Measurements from ENCODE around the gene MAPK14. TPM values are rescaled to one million over a fixed set of nuclear protein-coding genes. Genes with fewer than 3 reads are reported as not detected.
"Not testable (repeated sequence)": the region's sequence is repeated elsewhere in the genome, so short reads cannot be mapped to it uniquely, and the experiment has no call there.

Gene MAPK14
- total RNA-seq, 1 experiment from 2014 or later = 60.4 TPM

GRCh38 chr6:36122495-36123269 lies 95.1 kb downstream of the MAPK14 start:
- ChIA-PET CTCF (interaction anchor here (0.6 kb wide), 1 partner anchor 892 kb away, joined by 3 read pairs; no protein-coding TSS in a partner anchor), POLR2A (ENCODE audit: unreplicated experiment) (no interaction called here)
- DNase-seq = no peak
- BruUV-seq (replicated peaks) = no TSS peak
- H3K36me3 ChIP-seq (ENCODE audit: low read depth) = no peaks in the 10 kb centered on the region
- peaks cover 69% of the 10 kb centered on the region for H3F3A ChIP-seq (ENCODE audit: insufficient read depth, low read depth)
- no peaks in the 10 kb centered on the region; the same call in 1 of the 2 replicates for H3K9me2 ChIP-seq (ENCODE audit: insufficient read depth)
- H3K79me2 ChIP-seq (ENCODE audit: low read depth) = no peaks in the 10 kb centered on the region
- H3K4me2 ChIP-seq = no peak overlapping the region
- no peaks in the 10 kb centered on the region for H3K9me3 ChIP-seq (ENCODE audit: insufficient read depth, low read depth)
- H3K27ac ChIP-seq = no peak overlapping the region
- peaks cover 84% of the 10 kb centered on the region for H3K4me1 ChIP-seq (replicated peaks; ENCODE audit: insufficient read depth)
- intact Hi-C loops (cut with micrococcal nuclease; ENCODE audit: unreplicated experiment) = loop anchor here (5.0 kb wide), 1 partner anchor 180 kb away; no protein-coding TSS in a partner anchor
- no peak overlapping the region for H2AFZ ChIP-seq
- H4K20me1 ChIP-seq (ENCODE audit: insufficient read depth) = no peaks in the 10 kb centered on the region
- no peak overlapping the region for H3K4me3 ChIP-seq
- TF ChIP-seq EZH2 (IDR thresholded peaks at IDR 0.05; ENCODE audit: low read depth) = no peak
- no peak for TF ChIP-seq CTCF (conservative IDR thresholded peaks at IDR 0.05)
- no peaks in the 10 kb centered on the region for H3K27me3 ChIP-seq (ENCODE audit: insufficient read depth, low read depth)

DNA sequence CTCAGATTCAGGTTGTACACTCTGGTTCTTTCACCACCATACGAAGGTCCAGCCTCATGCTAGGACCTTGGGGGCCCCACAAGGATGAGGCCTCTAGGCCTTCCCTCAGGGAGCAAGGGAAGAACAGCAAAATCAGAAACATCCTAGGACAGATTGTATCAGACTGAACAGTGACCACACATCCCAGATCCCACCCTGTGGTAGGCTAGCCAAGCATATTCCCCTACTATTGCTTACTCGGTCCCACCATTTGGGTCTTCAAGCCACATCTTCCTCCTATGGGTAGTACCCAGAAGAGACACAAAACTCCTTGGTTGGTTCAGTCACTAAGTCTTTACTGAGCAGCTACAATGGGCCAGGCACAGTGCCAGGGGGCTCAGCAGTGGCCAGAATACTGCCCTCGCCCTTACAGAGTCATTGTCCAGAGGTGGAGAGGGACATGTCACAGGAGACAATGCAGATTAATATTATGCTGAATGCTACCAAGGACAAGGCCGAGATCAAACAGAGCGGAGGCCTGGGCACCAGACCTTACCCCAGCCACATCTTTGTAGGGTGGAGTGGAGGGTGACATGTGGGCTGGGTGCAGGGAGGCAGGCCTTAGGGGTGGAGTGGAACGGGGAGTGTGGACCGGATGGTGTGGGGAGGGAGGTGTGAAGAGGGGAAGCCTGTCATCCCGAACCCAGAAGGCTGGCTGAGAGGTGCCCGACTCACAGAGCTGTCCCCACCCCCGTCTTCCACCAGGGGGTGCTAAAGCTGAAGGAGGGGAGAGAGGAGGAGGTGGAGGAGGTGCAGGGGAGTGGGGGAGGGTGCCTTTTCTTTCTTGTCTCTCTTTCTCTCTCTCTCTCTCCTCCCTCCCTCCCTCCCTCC lies 95.9 kb downstream of the MAPK14 start:
- Histone ChIP-seq H3K36me3 (ENCODE audit: low read depth) (no peaks in the 10 kb centered on the region), H2AFZ (no peak overlapping the region), H3K9me3 (ENCODE audit: insufficient read depth, low read depth) (no peaks in the 10 kb centered on the region), H3K4me1 (replicated peaks; ENCODE audit: insufficient read depth) (peaks cover 84% of the 10 kb centered on the region), H3K4me2 (no peak overlapping the region), H3F3A (ENCODE audit: insufficient read depth, low read depth) (peaks cover 70% of the 10 kb centered on the region), H3K27ac (no peak overlapping the region), H3K27me3 (ENCODE audit: insufficient read depth, low read depth) (no peaks in the 10 kb centered on the region), H3K79me2 (ENCODE audit: low read depth) (peaks cover 7% of the 10 kb centered on the region), H3K4me3 (no peak overlapping the region), H3K9me2 (ENCODE audit: insufficient read depth) (no peaks in the 10 kb centered on the region), H4K20me1 (ENCODE audit: insufficient read depth) (no peaks in the 10 kb centered on the region)
- intact Hi-C loops (cut with micrococcal nuclease; ENCODE audit: unreplicated experiment) = loop anchor here (5.0 kb wide), 1 partner anchor 179 kb away; no protein-coding TSS in a partner anchor
- BruUV-seq (replicated peaks) = no TSS peak
- ChIA-PET CTCF (interaction anchor here (0.5 to 0.7 kb wide), 3 partner anchors 177 to 1024 kb away, joined by 3 read pairs; no protein-coding TSS in a partner anchor), POLR2A (ENCODE audit: unreplicated experiment) (no interaction called here)
- TF ChIP-seq CTCF (conservative IDR thresholded peaks at IDR 0.05) (peak; percentile 77), EZH2 (IDR thresholded peaks at IDR 0.05; ENCODE audit: low read depth) (no peak)
- peak; percentile 48 to 75 for DNase-seq

DNA sequence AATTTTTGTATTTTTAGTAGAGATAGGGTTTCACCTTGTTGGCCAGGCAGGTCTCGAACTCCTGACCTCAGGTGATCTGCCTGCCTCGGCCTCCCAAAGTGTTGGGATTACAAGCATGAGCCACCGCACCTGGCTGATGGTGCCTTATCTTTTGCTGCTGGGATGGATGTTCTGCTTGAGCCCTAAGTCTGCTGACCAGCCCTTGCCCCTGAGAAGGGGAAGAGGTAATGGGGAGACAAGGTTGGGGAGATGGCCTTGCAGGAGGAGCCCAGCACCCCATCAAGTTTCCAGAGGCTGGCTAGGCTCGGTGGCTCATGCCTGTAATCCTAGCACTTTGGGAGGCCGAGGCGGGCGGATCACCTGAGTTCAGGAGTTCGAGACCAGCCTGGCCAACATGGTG lies 96.7 kb downstream of the MAPK14 start:
- DNase-seq; H3K4me2 ChIP-seq; H2AFZ ChIP-seq; H3K4me3 ChIP-seq; H3K9me2 ChIP-seq (ENCODE audit: insufficient read depth); H3K9me3 ChIP-seq (ENCODE audit: insufficient read depth, low read depth); BruUV-seq (replicated peaks); H3K27ac ChIP-seq; H3K36me3 ChIP-seq (ENCODE audit: low read depth); H4K20me1 ChIP-seq (ENCODE audit: insufficient read depth); H3K27me3 ChIP-seq (ENCODE audit: insufficient read depth, low read depth); POLR2A ChIA-PET (ENCODE audit: unreplicated experiment): not testable (repeated sequence)
- intact Hi-C loops (cut with micrococcal nuclease; ENCODE audit: unreplicated experiment) = loop anchor here (5.0 kb wide), 1 partner anchor 178 kb away; no protein-coding TSS in a partner anchor
- Histone ChIP-seq H3F3A (ENCODE audit: insufficient read depth, low read depth) (peaks cover 72% of the 10 kb centered on the region), H3K79me2 (ENCODE audit: low read depth) (peaks cover 16% of the 10 kb centered on the region), H3K4me1 (replicated peaks; ENCODE audit: insufficient read depth) (peaks cover 85% of the 10 kb centered on the region)
- CTCF ChIA-PET = interaction anchor here (0.5 kb wide), 1 partner anchor 176 kb away, joined by 3 read pairs; no protein-coding TSS in a partner anchor

Measured in PC-9 (cell line).